Uterus (tissue), 4 donors: ENCODE results near the gene PRR3. TPM values are rescaled to one million over a fixed set of nuclear protein-coding genes. Genes with fewer than 3 reads are reported as not detected.
A peak's percentile ranks its signal among the peaks of the same experiment; 100 is the strongest.

Source experiments
- DNase-seq, 2 donors: peaks; one replicate each; pipeline ENCODE4 v3.0.0-alpha.2; 2019 to 2020
- H3K27ac ChIP-seq, 2 donors: fragments of 200-600 bp; sonication (generic); 1 replicate in 1 of 2; 2 replicates in 1 of 2; pipeline ENCODE4 v1.5.1; 2016 to 2018
- H3K27me3 ChIP-seq, 2 donors: fragments of 200-600 bp; sonication (generic); one replicate each; pipeline ENCODE4 v1.5.1; 2018 to 2019; ENCODE audit warnings: control low read depth in 1 of 2
- H3K36me3 ChIP-seq, 2 donors: fragments of 200-600 bp; sonication (generic); one replicate each; pipeline ENCODE4 v1.5.1; 2019; ENCODE audit warnings: control low read depth in 1 of 2
- H3K4me1 ChIP-seq, 2 donors: fragments of 200-600 bp; sonication (generic); one replicate each; pipeline ENCODE4 v1.5.1; 2018 to 2019; ENCODE audit warnings: control low read depth in 1 of 2
- H3K4me3 ChIP-seq, 2 donors: fragments of 200-600 bp; sonication (generic); 1 replicate in 1 of 2; 2 replicates in 1 of 2; pipeline ENCODE4 v1.5.1; 2018 to 2019; ENCODE audit warnings: mild to moderate bottlenecking in 1 of 2
- H3K9me3 ChIP-seq, 2 donors: fragments of 200-600 bp; sonication (generic); one replicate each; pipeline ENCODE4 v1.5.1; 2019; ENCODE audit warnings: control low read depth in 1 of 2
- CTCF ChIP-seq, 4 experiments: fragments of 200-600 bp in 2 of 4; fragments of 450-650 bp in 2 of 4; sonication (generic) in 2 of 4; IDR thresholded peaks; one replicate each; pipeline ENCODE4 v1.5.1; 2016 to 2019; ENCODE audit warnings: antibody characterized with exemption in 4 of 4, mild to moderate bottlenecking in 2 of 4, moderate library complexity in 1 of 4
- POLR2A ChIP-seq, 2 donors: fragments of 450-650 bp; IDR thresholded peaks; one replicate each; pipeline ENCODE4 v1.6.1; 2016; ENCODE audit warnings: antibody characterized with exemption in 2 of 2, mild to moderate bottlenecking in 1 of 2, moderate library complexity in 1 of 2
- intact Hi-C: fragments of 100-400 bp; cut with DNase I; formaldehyde crosslinking; loops from one replicate; pipeline ENCODE4 v1.15.1; 2023; ENCODE audit warnings: low total_unique reads
- total RNA-seq, 4 donors: library from RNA; depleted of rRNA in 3 of 4; stranded (reverse); fragments of >200 nt in 3 of 4; gene quantifications; one replicate each; pipeline versions ENCODE4 v1.1.0 to v1.2.4, GENCODE V29; 2014 to 2023
- donor health status: DM: yes; HTN: yes; CAD: no.

The PRR3 gene
- total RNA-seq, 4 donors from 2014 or later: 4.4 to 23.0 (median 16.2) TPM

GRCh38 chr6:30599625-30600324 is 42.7 kb downstream of the PRR3 start:
- Histone ChIP-seq H3K4me1 (no peaks in the 10 kb centered on the region), H3K27ac (no peak overlapping the region), H3K9me3 (no peaks in the 10 kb centered on the region), H3K27me3 (no peaks in the 10 kb centered on the region), H3K36me3 (no peaks in the 10 kb centered on the region), H3K4me3 (no peak overlapping the region)
- intact Hi-C loops: loop anchor here (5.0 kb wide), 1 partner anchor 117 kb away; no protein-coding TSS in a partner anchor
- TF ChIP-seq CTCF (IDR thresholded peaks at IDR 0.05) (no peak), POLR2A (IDR thresholded peaks at IDR 0.05) (no peak)
- no peak for DNase-seq

GRCh38 chr6:30600451-30600961 is 43.4 kb downstream of the PRR3 start:
- peak in 1 of 2 donors; percentile 44 for DNase-seq
- no peak for TF ChIP-seq CTCF (IDR thresholded peaks at IDR 0.05)
- no peak for TF ChIP-seq POLR2A (IDR thresholded peaks at IDR 0.05)
- no peak overlapping the region for H3K4me3 ChIP-seq

GRCh38 chr6:30601436-30601814 is 44.3 kb downstream of the PRR3 start:
- TF ChIP-seq CTCF (IDR thresholded peaks at IDR 0.05): no peak
- no peak for TF ChIP-seq POLR2A (IDR thresholded peaks at IDR 0.05)
- H3K36me3 ChIP-seq: no peaks in the 10 kb centered on the region
- H3K4me1 ChIP-seq: no peaks in the 10 kb centered on the region
- H3K27me3 ChIP-seq: no peaks in the 10 kb centered on the region
- H3K27ac ChIP-seq: no peak overlapping the region
- DNase-seq: no peak
- intact Hi-C loops: no loop called here
- H3K9me3 ChIP-seq: no peaks in the 10 kb centered on the region
- no peak overlapping the region for H3K4me3 ChIP-seq

More at GRCh38 chr6:30600451-30600961, 43.4 kb downstream of the PRR3 start:
- H3K27ac ChIP-seq: no peak overlapping the region
- H3K9me3 ChIP-seq: no peaks in the 10 kb centered on the region
- H3K36me3 ChIP-seq: no peaks in the 10 kb centered on the region
- H3K27me3 ChIP-seq: no peaks in the 10 kb centered on the region
- intact Hi-C loops: no loop called here
- no peaks in the 10 kb centered on the region for H3K4me1 ChIP-seq

- intact Hi-C loops: no loop called here
- no peaks in the 10 kb centered on the region for H3K27me3 ChIP-seq
- DNase-seq: no peak
- TF ChIP-seq CTCF (IDR thresholded peaks at IDR 0.05) (no peak), POLR2A (IDR thresholded peaks at IDR 0.05) (no peak)
- H3K4me3 ChIP-seq: no peak overlapping the region
- no peaks in the 10 kb centered on the region for H3K9me3 ChIP-seq
- no peaks in the 10 kb centered on the region for H3K36me3 ChIP-seq
- H3K27ac ChIP-seq: no peak overlapping the region
- H3K4me1 ChIP-seq: no peaks in the 10 kb centered on the region
Observed at GRCh38 chr6:30601815-30602641, 44.9 kb downstream of the PRR3 start.

- no peak overlapping the region for H3K4me3 ChIP-seq
- H3K36me3 ChIP-seq: no peaks in the 10 kb centered on the region
- no peak for DNase-seq
- no peaks in the 10 kb centered on the region for H3K9me3 ChIP-seq
- H3K27me3 ChIP-seq: no peaks in the 10 kb centered on the region
- H3K27ac ChIP-seq: no peak overlapping the region
- H3K4me1 ChIP-seq: no peaks in the 10 kb centered on the region
- TF ChIP-seq POLR2A (IDR thresholded peaks at IDR 0.05) (no peak), CTCF (IDR thresholded peaks at IDR 0.05) (no peak)
- intact Hi-C loops: no loop called here
Observed at GRCh38 chr6:30603961-30604360, 46.9 kb downstream of the PRR3 start.
